ENCODE results near the gene CPO. TPM values are rescaled to one million over a fixed set of nuclear protein-coding genes. Genes with fewer than 3 reads are reported as not detected.

CPO gene
- total RNA-seq, 1 experiment from 2014 or later: 0.32 TPM

GRCh38 chr2:206890179-206890578, 49.1 kb upstream of the CPO start:
- Histone ChIP-seq H3K4me3 (replicated peaks in 1 of 2; ENCODE audit: low read depth in 1 of 2, low read length in 2 of 2) (no peak overlapping the region), H3K27ac (ENCODE audit: low read depth, low read length) (no peak overlapping the region), H3K9me2 (ENCODE audit: insufficient read depth) (no peaks in the 10 kb centered on the region), H3K79me2 (ENCODE audit: insufficient read depth, low read length) (no peaks in the 10 kb centered on the region), H3K4me1 (ENCODE audit: control insufficient read depth in 1 of 2, insufficient read depth in 2 of 2, low read length in 2 of 2) (no peaks in the 10 kb centered on the region), H3K9ac (ENCODE audit: low read length) (no peak overlapping the region), H4K20me1 (ENCODE audit: insufficient read depth) (no peaks in the 10 kb centered on the region), H3K36me3 (ENCODE audit: control insufficient read depth in 1 of 2, insufficient read depth in 2 of 2, low read length in 2 of 2) (no peaks in the 10 kb centered on the region), H3K9me3 (ENCODE audit: control insufficient read depth in 1 of 2, insufficient read depth in 1 of 2, low read depth in 1 of 2, low read length in 2 of 2) (no peaks in the 10 kb centered on the region), H3K27me3 (ENCODE audit: insufficient read depth, low read length) (no peaks in the 10 kb centered on the region), H3K4me2 (ENCODE audit: low read length) (no peak overlapping the region), H2AFZ (ENCODE audit: low read depth, low read length, poor library complexity, severe bottlenecking) (no peak overlapping the region)
- ATAC-seq: no peak
- POLR2A ChIA-PET: no interaction called here
- CTCF ChIA-PET: no interaction called here
- no peak for TF ChIP-seq ZNF274 (IDR thresholded peaks at IDR 0.05; ENCODE audit: low read depth, low read length)
- TF ChIP-seq POLR2A (IDR thresholded peaks at IDR 0.05; ENCODE audit: borderline replicate concordance, extremely low read depth, insufficient read depth, insufficient read length): no peak
- no peak for TF ChIP-seq EZH2phosphoT487 (IDR thresholded peaks at IDR 0.05; ENCODE audit: borderline replicate concordance)
- no peak for TF ChIP-seq CBX3 (IDR thresholded peaks at IDR 0.05; ENCODE audit: low read depth)
- no peak for TF ChIP-seq POLR2AphosphoS5 (IDR thresholded peaks at IDR 0.05; ENCODE audit: low read depth, low read length)
- no peak for TF ChIP-seq YY1 (IDR thresholded peaks at IDR 0.05; ENCODE audit: extremely low read depth, insufficient replicate concordance, low read depth, low read length)
- TF ChIP-seq JUND (IDR thresholded peaks at IDR 0.05): no peak
- TF ChIP-seq MAX (IDR thresholded peaks at IDR 0.05): no peak
- TF ChIP-seq CTCF (IDR thresholded peaks at IDR 0.05 in 2 of 3, conservative IDR thresholded peaks at IDR 0.05 in 1 of 3; ENCODE audit: borderline replicate concordance in 1 of 3, insufficient read depth in 1 of 3, low read depth in 2 of 3, low read length in 2 of 3): no peak
- TF ChIP-seq RAD21 (IDR thresholded peaks at IDR 0.05; ENCODE audit: low read depth): no peak
- no peak for TF ChIP-seq SRF (IDR thresholded peaks at IDR 0.05; ENCODE audit: low read depth)
- no peak for TF ChIP-seq EGR1 (IDR thresholded peaks at IDR 0.05; ENCODE audit: low read depth)
- no peak for TF ChIP-seq CEBPB (IDR thresholded peaks at IDR 0.05; ENCODE audit: low read depth)
- RAD21 ChIA-PET (ENCODE audit: low non-redundant PET in 1 of 2, low total read pairs in 2 of 2, uncharacterized antibody in 2 of 2, unreplicated experiment in 2 of 2): no interaction called here
- no peak for DNase-seq (ENCODE audit: low read depth, low spot score)
- no TSS peak for BruUV-seq (replicated peaks)
- intact Hi-C loops (cut with micrococcal nuclease): no loop called here

All from HCT116 (cell line).